G401.6 (cell line): Measurements from ENCODE around the gene PGC.

Experiments
- FAIRE-seq: peaks from 2 replicates; lab custom pipeline; 2012; peaks lifted over from hg19 to GRCh38; lab: Jason Lieb, UNC

Gene PGC

DNA sequence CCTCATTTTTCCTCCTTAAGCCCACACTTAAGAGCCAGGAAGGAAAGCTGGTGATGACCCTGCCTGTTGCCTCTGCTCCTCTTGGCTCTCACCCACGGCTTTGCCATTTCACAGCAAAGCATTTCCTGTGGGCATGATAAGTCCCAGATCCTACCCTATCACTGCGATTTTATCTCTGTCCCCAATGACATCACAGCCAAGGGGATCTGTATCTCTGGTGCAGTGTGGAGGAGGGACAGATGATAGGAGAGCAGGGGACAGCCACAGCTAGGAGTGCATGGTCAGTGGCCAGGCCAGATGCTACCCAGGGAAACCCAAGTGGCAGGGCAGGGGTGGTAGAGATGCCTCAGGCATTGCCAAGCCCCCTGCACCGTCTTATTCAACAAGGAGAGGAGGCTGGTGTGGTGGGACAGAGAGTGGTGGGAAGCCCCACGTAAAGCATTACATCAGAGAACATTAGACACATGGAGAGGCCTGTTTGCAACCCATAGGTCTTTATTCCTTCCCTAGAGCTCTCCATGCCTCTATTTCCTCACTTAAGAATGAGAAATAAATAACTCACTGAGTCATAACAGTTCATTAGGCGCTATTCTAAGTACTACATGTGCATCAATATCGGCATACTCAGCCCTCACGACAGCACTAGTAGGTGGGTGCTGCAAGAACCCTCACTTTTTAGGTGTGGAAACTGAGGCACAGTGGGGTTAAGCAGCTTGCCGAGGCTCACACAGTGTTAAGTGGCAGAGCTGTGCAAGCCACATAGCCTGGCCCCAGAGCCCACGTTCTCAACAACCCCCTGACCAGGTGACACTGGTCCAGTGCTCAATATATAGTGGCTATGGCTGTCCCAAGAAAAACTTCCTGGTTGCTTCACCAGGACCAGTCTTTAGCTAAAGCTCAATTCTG lies 16.4 kb downstream of the PGC start:
- FAIRE-seq, result no peak

DNA sequence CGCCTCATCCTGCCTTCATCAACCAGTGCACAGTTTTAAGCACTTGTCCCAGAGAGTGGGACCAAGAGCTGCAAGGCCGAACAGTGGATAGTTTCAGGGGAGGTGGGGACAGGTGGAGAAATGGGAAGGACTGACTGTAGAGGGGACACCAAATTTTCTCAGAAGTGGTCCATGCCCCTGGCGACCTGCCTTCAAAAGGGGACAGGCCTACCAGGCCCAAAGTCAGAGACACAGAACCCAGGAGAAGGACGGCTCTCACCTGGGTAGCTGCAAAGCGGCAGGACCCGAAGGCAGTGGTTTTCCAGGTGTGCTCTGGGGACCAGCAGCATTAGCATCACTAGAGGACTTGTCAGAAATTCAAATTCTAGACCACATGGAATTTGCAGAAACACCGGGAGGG lies 17.6 kb downstream of the PGC start:
- FAIRE-seq, result no peak

DNA sequence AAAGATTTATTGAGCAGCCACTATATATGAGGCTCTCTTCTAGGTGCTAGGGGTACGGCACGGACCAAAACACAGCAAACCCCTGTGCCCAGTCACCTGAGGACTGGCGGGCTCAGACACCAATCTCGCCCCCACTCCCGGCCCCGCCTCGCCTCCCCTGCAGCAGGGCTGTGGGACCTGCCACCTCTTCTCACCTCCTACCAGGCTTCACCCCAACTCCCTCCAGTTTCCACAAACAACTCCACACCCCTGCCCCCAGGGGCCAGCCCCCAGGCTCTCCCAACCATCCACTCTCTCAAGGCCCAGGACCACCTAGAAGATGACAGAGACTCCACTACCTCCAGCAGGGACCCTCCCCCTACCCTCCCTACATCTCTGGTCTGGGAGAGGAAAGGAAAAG lies 18.2 kb downstream of the PGC start:
- FAIRE-seq, result no peak

DNA sequence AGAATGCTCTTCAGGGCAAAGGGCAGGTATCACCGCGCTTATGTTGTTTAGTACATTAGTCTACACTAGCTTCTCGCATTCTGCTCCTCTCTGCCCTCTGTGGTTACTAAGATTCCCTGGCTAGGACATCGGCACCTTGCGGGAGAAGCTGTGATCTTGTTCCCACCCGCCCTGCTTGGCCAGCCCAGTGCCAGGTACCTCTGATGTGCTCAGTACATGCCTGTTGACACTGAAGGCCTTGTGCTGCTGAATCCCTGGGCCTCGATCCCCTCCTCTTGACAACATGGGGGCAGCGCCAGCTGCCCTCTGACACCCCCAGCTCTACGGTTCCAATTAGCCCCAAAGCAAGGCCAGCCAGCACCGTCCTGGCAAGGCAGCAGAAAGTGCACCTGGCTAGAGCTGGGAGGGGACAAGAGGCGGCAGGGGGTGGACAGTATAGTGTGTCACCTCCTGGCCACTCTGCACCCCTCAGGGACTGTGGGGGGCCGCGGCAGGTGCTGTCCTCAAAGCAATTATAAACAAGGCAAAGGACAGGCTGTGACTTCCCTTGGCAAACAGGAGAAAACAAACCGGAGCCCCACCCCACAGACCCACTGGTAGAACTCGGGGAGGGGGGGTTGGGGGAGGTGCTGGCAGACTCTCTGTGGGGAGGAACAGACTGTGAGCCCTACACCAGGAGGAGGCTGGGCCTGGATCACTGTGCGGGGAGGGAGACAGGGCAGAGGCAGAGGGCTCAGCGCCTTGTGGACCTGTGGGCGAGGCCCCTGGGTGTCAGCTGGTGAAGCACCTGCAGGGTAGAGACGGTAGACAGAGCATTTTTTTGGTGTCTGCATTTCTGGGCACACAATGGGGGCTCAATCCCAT lies 18.9 kb downstream of the PGC start:
- no peak for FAIRE-seq

DNA sequence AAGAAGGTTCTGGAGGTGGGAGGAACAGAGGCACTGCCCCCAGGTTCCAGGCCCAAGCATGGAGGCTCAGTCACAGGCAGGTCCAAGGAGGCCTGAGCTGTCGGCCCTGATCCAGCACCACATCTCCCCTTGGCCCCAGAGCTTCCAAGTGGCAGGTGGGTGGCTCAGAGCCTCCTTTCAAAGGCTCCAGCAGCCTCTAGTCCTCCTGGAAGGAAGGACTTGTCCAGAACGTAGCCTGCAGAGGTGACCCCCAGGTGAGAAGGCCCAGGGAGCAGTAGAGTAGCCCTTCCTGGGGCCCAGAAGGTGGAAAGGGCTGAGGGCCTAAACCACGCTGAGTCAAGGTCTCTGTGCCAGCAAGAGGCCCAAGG lies 19.5 kb downstream of the PGC start:
- FAIRE-seq, result no peak

DNA sequence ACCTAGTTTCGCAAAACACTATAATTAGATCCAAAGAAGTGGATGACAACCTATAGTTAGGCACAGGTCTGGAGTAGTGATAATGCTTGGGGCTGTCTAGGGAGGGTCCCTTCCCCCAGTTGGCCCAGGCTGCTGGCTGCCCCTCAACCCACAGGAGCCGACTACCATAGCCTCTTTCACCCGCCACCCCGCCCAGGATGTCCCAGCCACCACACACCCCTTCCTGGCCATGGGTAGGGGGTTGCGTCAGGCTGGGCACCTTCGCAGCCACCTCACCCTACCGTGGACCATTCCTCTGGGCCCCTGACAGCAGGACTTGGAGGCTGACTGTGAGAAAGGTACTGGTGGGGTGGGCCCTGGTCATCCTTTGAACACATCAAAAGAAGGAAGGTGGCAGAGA lies 20.3 kb downstream of the PGC start:
- FAIRE-seq, result no peak

DNA sequence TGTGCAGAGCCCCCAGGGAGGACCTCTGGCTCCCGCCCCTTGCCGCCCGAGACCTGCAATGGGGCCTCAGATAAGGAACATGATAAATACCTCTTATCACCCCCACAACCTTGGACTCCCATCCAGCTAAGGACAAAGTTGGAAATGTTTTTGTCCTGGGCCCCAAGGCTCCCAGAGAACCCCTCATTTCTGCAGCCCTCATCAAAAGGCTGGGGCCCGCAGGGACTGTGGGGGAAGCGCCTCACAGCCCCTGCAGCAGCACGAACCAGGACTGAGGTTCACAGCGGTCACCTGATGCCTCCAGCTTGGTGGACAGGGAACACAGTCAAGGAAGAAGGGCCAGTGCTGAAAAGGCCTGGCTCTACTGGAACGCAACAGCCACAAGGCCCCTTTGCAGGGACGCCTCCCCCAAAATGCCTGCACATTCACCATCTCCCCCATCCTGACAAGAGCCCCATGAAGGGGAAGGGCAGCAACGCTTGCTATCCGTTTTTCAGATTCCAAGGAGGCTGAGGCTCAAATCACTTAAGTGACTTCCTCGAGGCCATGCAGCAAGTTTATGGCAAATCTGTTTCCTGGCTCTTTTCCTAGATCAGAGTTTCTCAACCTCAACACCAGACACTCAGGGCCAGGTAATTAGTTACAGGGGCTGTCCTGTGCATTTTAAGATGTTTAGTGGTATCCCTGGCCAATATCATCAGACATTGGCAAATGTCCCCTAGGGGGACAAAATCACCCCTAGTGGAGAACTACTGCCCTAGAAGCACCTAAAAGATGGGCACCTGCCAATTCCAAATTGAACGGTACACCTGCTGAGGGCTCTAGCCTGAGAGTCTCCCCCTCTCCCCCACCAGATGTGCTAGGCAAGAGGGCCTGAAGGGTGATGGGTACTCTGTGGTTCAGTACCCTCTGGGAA lies 22.4 kb downstream of the PGC start:
- FAIRE-seq, result no peak

DNA sequence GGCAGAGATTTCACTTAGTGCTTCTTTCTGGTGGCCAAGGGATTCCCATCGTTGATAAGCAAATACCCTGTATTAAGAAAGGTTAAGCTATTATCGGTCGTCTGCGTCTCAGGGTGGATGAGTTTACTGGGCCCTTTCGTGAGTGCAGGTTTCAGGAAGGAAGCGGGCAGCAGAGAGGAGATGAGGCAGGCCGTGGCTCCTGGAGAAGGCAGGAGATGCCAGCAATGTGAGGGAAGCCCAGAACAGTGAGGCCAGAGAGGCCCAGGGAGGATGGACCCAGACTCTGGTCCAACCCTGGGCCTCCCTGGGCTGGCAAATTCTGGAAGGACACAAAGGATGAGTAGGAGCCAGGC lies 23.0 kb downstream of the PGC start:
- FAIRE-seq, result no peak

DNA sequence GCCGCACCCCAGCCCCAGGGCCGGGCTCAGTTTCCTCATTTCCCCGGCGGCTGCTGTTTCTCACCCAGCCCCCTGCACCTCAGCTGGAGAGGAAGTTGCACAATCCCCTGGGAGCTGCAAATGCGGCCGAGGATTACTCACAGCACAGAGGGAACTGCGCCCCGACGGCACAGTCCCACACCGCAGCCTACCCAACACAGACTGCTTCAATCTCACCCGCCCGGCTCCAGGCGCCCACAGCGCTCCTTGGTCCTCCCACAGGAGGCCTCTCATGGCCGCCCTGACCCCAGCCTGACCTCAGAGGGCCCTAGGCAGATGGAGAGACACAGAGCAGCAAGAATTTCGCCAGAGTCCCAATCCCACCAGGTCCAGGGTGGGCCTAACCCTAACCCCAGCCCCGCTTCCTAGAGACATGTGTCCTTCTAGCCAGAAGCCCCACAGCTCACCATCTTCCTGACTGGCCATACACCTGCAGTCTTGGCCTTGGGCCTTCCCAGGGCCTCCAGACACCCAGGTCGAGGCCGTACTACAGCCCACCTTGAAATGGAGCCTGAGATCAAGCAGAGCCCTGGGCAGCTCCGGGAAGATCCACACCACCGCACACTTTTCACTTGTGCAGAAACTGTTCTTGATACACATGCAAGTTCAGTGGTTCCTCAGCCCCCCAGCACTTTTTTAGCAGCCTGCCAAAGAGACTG lies 23.5 kb downstream of the PGC start:
- FAIRE-seq, result no peak

DNA sequence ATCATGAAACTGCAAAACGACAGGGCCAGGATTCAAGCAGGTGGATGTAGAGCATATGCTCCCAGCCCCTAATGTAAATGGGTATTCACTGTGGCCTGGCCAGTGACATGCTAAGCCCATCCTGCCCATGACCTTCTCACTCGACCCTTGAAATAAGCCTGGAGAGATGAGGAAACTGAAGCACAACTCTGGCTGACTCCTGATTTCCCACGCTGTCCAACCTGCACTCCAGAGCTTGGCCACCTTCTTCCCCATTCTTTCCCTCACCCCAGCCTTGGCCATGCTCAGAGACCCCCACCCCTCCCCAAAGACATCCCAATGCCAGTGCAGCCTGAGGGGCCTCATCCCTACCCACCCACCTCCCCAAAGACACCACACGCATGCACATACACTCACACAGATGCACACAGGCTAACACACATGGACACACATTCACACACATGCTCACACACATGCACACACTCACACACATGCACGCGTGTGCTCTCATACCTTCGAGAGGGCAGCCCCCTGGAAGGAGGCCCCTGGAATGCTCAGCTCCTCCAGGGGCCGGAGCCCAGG lies 24.1 kb downstream of the PGC start:
- no peak for FAIRE-seq

DNA sequence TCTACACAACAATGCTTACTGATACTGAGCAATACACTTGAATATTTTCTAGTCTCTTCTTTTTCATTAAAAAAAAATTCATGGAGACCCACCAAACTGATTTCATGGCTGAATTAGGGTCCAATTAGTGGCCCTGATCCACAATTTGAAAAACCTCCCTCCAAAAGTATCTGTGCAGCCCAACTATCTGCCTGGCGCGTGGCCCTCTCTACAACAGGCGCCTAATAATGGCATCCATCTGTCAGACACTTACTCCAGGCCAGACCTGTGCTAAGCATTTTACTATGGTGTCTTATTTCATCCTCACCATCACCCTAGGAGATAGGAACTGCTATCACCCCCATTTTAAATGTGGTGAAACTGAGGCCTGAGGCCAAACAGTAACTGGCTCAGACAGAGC lies 25.8 kb downstream of the PGC start:
- no peak for FAIRE-seq

DNA sequence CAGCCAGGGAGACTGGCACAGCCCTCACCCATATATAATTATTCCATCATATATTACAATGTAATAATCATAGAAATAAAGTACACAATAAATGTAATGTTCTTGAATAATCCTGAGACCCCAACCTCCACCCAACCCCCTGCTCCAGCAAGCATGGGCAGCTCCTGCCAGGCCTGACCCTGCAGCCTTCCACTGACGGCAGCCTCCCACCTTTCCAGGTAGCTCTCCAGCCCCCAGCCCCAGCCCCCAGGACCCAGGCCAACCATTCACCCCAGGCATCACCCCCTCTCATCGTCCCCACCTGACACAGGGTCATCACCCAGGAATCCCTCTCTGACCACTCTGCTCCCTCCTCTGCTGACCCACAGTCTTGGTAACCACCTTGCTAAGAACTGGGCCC lies 26.4 kb downstream of the PGC start:
- no peak for FAIRE-seq

DNA sequence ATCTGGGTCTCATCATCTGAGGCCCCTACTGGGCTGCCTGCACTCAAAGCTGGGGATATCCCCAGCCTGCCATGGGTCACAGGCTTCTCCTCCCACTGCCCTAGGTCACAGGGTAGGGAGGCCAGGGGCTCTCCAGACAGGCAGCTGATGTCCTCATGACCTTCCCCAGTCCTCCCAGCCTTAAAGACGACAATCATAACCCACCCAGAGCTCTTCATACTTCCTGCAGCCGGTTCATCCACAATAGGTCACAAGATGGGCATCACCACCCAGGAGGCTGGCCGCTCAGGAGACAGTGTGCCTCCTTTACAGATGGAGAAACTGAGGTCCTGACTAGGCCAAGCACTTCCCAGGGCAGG lies 27.0 kb downstream of the PGC start:
- no peak for FAIRE-seq

DNA sequence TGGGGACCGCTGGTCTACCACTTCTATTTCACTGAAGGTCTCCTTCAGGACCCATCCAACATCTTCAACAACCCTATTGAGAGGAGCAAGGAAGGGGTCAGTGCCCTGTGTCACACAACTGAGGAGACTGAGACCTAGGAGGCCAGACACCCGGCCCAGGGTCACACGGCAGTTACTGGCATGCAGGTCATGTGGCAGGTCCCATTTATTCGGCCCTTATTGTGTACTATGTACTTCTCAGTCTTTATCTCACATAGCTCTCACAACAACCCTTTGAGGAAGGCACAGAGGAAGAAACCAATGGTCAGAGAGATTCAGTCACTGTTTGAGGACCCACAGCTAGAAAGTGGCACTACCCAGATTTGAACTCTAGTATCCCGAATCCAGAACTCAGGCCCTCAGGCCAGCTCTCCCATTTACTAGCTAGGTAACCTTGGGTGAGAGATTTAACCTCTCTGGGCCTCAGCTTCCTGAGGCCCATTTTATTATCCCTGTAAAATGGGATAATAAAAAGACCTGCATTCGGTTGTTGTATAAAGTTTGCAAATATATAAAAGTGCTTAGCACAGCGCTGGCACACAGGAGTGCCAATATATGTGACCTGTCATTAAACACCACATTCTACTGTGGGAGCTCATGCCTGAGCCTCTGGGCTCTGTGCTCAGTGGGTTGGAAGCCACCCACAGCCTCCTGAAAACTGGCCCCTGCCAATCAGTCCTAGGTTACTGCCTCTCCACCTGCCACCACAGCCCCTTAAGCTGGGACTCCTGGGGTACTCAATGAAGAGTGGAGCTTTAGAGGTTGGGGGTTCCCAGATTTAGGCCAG lies 27.5 kb downstream of the PGC start:
- no peak for FAIRE-seq

DNA sequence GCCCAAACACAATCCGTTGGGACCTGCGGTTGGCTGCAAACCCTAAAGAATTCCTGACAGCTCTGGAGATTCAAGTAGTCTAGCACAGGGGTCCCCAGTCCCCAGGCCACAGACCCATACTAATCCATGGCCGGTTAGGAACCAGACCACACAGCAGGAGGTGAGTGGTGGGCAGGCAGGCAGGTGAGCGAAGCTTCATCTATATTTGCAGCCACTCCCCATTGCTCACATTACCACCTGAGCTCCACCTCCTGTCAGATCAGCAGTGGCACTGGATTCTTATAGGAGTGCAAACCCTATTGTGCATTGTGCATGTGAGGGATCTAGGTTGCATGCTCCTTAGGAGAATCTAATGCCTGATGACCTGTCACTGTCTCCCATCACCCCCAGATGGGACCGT lies 28.4 kb downstream of the PGC start:
- FAIRE-seq, result no peak

DNA sequence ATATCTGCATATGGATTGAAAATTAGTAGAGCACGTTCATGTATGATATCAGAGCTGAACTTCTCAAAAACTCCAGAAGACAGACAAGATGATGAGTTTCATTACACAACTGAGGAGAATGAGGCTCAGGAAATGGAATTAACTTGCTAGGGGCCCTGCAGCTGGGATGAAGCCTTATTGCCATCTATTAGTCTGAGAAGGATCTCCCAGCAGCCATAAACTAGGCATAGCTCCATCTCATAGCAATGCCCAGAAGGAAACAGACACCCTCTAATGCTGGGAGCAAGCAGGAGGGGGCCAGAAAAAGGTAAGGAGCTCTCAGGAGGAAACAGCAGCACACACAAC lies 29.8 kb downstream of the PGC start:
- FAIRE-seq, result no peak

DNA sequence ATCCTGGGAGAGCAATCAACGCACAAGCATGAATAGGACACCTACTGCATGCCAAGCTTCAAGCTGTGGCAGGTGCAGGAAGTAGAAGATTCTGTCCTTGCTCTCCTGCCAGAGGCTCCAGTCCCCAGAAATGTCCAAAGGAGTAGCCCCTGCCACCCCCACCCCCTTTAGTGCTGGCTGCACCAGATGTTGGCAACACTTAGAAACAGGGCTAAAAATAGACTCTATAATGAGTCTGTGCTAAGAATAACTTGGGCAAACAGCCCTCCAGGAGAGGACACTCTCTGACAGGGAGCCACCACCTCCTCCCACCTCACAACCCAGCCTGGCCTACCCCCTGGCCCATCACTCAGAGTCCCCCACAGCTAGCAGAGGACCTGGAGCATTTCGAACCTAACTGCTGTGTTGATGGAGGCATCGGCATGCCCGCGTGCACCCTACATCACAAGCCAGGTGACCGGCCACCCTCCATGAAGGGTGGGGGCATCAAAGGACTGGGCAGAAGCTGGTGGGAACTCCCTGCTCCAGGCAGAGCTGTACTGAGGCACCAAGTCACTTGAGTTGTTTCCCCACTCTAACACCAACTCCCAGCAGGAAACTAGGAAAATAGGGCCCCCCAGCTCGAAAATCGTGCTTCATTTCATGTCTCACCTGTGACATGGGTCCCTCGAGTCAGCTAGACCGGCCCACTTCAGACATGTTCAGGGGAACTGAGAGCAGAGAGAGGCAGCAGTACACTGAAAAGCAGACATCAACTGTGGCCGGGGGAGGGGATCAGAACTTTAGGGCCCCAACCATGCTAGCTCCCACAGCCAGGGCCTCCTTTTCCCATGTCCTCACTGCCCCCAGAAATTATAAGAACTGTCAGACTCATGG lies 30.4 kb downstream of the PGC start:
- FAIRE-seq, result no peak

DNA sequence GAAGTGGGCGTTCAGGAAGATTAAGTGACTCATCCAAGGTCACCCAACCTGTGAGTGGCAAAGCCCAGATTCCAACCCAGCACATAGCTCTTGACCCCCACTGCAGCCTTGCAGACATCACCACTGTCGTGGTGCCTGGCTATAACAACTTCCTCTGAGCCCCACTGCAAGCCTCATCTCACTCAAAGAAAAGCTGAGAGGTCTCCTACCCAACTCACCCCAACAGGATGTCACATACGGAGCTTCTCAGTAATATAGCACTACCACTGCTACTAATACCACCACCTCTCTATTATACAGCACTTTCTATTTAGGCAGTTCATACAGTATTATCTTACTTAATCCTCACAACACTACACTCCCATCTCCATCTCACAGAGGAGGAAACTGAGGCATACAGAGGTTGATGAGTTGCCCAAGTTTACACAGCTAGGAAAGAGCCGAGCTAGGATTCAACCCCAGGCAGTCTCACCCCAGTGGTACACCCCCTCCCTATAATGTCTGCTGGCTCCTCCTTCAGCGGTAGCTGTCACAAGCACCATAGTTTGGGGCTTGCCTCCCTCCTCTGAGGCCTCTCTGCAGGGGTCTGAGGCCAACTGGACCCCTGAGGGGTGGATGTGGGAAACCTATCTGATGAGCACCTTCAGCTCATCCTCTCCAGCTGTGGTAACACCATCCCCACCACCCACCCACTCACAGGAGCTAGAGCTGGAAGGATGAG lies 31.2 kb downstream of the PGC start:
- FAIRE-seq, result no peak

DNA sequence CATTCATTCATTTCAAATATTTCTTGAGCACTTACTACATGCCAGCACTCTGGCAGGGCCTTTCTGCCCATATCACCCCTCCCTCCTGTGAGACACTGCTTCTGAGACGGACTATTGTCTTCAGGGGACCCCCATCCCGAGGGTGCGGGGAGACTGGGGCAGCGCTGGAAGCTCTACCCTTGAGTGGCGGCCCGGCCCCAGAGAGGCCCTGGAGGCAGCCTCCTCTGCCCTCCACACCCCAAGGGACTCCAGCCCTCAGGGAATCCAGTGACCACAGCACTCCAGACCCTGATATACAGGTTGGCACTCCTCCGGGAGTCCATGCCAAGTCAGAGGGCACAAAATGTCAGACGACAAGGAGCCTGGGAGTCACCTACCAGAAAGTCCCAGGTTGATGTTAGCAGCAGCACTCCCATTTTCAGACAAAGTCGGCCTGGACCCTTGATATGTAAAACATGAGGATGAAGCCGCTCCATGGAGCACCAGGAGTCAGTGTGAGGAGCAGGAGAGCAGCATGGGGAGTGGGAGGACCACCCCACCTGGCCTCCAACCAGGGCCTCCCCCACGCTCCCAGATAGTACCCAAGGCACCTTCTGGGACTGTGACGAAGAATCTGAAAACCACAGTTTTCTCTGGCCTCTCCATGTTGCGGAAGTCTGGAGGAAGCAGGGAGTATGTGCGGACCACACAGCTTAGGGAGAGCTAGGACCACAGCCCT lies 32.5 kb downstream of the PGC start:
- FAIRE-seq, result no peak
